Astrocyte of the spinal cord (primary cell): ENCODE measurements around the gene PGGT1B.

ENCODE experiments used
- DNase-seq: peaks from one replicate; pipeline ENCODE4 v3.0.0; 2011; ENCODE audit warnings: low read depth, low spot score
- H3K4me3 ChIP-seq: 2 replicates; pipeline ENCODE4 v1.5.1; 2011; ENCODE audit warnings: low read depth, mild to moderate bottlenecking, low read length, moderate library complexity
- CTCF ChIP-seq: IDR thresholded peaks from 2 replicates; pipeline ENCODE4 v1.5.1; 2012; ENCODE audit warnings: low read depth, mild to moderate bottlenecking, low read length, inconsistent platforms
- in situ Hi-C: cut with HindIII; loops from 2 replicates; pipeline ENCODE4 v1.10.0; 2017; ENCODE audit warnings: low sequenced_read_pairs

PGGT1B gene

GRCh38 chr5:115192098-115192497, 70.6 kb downstream of the PGGT1B start:
- in situ Hi-C loops, result no loop called here

GRCh38 chr5:115191474-115192031, 71.1 kb downstream of the PGGT1B start:
- no peak for DNase-seq
- TF ChIP-seq CTCF, result no peak
- in situ Hi-C loops, result no loop called here
- no peak overlapping the region for H3K4me3 ChIP-seq

More at GRCh38 chr5:115192098-115192497, 70.6 kb downstream of the PGGT1B start:
- no peak for TF ChIP-seq CTCF
- H3K4me3 ChIP-seq, result no peak overlapping the region
- DNase-seq, result no peak

- in situ Hi-C loops, result no loop called here
- no peak for TF ChIP-seq CTCF
- H3K4me3 ChIP-seq, result no peak overlapping the region
- no peak for DNase-seq
Observed at GRCh38 chr5:115190388-115190787, 72.3 kb downstream of the PGGT1B start.

GRCh38 chr5:115189866-115190265, 72.8 kb downstream of the PGGT1B start:
- H3K4me3 ChIP-seq, result no peak overlapping the region
- no peak for DNase-seq
- no peak for TF ChIP-seq CTCF
- in situ Hi-C loops, result no loop called here

GRCh38 chr5:115186794-115187193, 75.9 kb downstream of the PGGT1B start:
- in situ Hi-C loops, result no loop called here
- no peak for DNase-seq
- no peak overlapping the region for H3K4me3 ChIP-seq
- TF ChIP-seq CTCF, result no peak

GRCh38 chr5:115184770-115185169, 77.9 kb downstream of the PGGT1B start:
- in situ Hi-C loops, result no loop called here
- no peak for TF ChIP-seq CTCF
- no peak overlapping the region for H3K4me3 ChIP-seq
- no peak for DNase-seq

GRCh38 chr5:115181757-115182156, 80.9 kb downstream of the PGGT1B start:
- no peak for TF ChIP-seq CTCF
- in situ Hi-C loops, result no loop called here
- H3K4me3 ChIP-seq, result no peak overlapping the region
- no peak for DNase-seq
